Heart left ventricle (tissue), 13 donors: ENCODE data around the gene SIN3B.

Experiments used
- CTCF ChIP-seq, 12 donors: fragments of 200-600 bp; sonication (generic) in 4 of 12; IDR thresholded peaks; one replicate each; pipeline versions ENCODE4 v1.5.0 to v1.8.0; 2018 to 2022; ENCODE audit warnings: antibody characterized with exemption in 12 of 12, mild to moderate bottlenecking in 5 of 12
- POLR2A ChIP-seq, 2 donors: fragments of 450-650 bp; IDR thresholded peaks; one replicate each; pipeline ENCODE4 v1.6.1; 2017; ENCODE audit warnings: antibody characterized with exemption in 2 of 2, mild to moderate bottlenecking in 2 of 2, moderate library complexity in 2 of 2
- donor health status: ischemic (EF 13 %, LVEDD 7.1; RV severe dilation, severe dysfunction).
- donor health status: DM: no; HTN: yes; CAD: no.
- donor health status: DM: no; HTN: no; CAD: no.
- donor health status: ischemic (EF 25% LVEDD 6.9; RV normal size, moderate dysfunction).
- donor health status: ischemic (EF 25% LVEDD 5.7; RV mildly dilated, moderate dysfunction).
- donor health status: ischemic (EF 35%, LVEDD 5.7; RV mildly dilated, moderate dysfunction).
- donor health status: nonischemic (EF 11% LVEDD 7.7; RV severe dilation, severe dysfunction).
- donor health status: DM: yes; HTN: yes; CAD: no.
- donor health status: PGD.
- donor health status: ischemic (EF 29% LVEDD 5.4; RV normal size, mild dysfunction).
- donor health status: nonischemic (EF 23%, LVEDD 6.1; RV moderate dilation, normal function).

- no peak for TF ChIP-seq CTCF (IDR thresholded peaks at IDR 0.05)
- TF ChIP-seq POLR2A (IDR thresholded peaks at IDR 0.05) = no peak
Measured at GRCh38 chr19:16856091-16856490, 26.9 kb downstream of the SIN3B start.
